ENCODE measurements around the gene GRB10. TPM values are rescaled to one million over a fixed set of nuclear protein-coding genes. Genes with fewer than 3 reads are reported as not detected.

The GRB10 gene
- total and polyA plus RNA-seq, 11 donors, result 14.7 to 38.2 (median 28.0) TPM

GRCh38 chr7:50598460-50599343 lies 184.0 kb downstream of the GRB10 start:
- 87 to 92% (median 89%) methylated on average over 18 of the region's 18 CpGs for WGBS, 4 donors
- peak in 1 of 4 donors; percentile 33 for ATAC-seq

GRCh38 chr7:50596484-50596883 lies 186.2 kb downstream of the GRB10 start:
- ATAC-seq (no peak), DNase-seq (no peak)
- TF ChIP-seq POLR2A (IDR thresholded peaks at IDR 0.05), result no peak
- no peak for TF ChIP-seq CTCF (IDR thresholded peaks at IDR 0.05)
- WGBS, 4 donors, result 91 to 92% (median 91%) methylated on average over 4 of the region's 4 CpGs
- Histone ChIP-seq H3K4me1 (no peaks in the 10 kb centered on the region), H3K27ac (no peak overlapping the region), H3K36me3 (peaks cover 0 to 94% (median 64%) of the 10 kb centered on the region in 9 donors), H3K27me3 (no peaks in the 10 kb centered on the region), H3K9me3 (no peaks in the 10 kb centered on the region), H3K4me3 (no peak overlapping the region)
- intact Hi-C loops (cut with DNase I), result loop anchor here in 5 of 10 donors (5.0 to 10.0 kb wide), 3 partner anchors 122 to 468 kb away; no protein-coding TSS in a partner anchor

More at GRCh38 chr7:50598460-50599343, 184.0 kb downstream of the GRB10 start:
- TF ChIP-seq CTCF (IDR thresholded peaks at IDR 0.05), result no peak
- TF ChIP-seq POLR2A (IDR thresholded peaks at IDR 0.05), result no peak
- Histone ChIP-seq H3K4me3 (no peak overlapping the region), H3K27me3 (no peaks in the 10 kb centered on the region), H3K9me3 (no peaks in the 10 kb centered on the region), H3K4me1 (no peaks in the 10 kb centered on the region), H3K27ac (no peak overlapping the region), H3K36me3 (peaks cover 0 to 92% (median 54%) of the 10 kb centered on the region in 9 donors)
- DNase-seq, result no peak
- intact Hi-C loops (cut with DNase I), result loop anchor here in 5 of 10 donors (5.0 to 10.0 kb wide), 3 partner anchors 124 to 466 kb away; no protein-coding TSS in a partner anchor

DNA sequence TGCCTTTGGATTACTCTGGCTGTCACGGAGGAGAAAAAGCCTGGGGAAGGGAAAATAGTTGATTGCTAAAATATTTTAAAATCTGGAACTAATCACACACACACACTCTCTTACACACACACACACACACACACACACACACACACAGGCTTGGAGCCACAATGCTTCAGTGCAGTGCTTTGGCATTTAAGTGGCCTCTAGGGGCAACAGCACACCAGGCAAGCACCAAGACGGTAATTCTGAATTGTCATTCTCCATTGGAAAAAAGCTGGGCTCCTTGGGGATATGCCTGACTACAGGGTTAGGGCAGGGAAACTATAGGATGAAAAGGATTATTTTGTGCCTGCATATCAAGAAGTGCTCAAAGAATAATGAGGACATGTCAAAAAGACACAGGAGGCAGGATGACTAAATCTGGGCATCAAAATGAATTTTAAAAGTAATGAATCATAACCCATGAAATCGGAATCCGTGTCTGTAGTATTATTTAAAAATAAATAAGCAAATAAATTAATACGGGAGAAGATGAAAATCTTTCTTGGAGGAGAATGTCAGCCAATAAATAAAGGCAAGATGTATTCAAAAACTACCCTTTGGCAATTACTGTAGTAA lies 187.1 kb downstream of the GRB10 start:
- 70 to 75% (median 72%) methylated on average over 5 of the region's 5 CpGs for WGBS, 4 donors
- ATAC-seq (peak in 3 of 4 donors; percentile 49 to 79 (median 60)), DNase-seq (no peak)
- Histone ChIP-seq H3K27me3 (no peaks in the 10 kb centered on the region), H3K36me3 (peaks cover 0 to 91% (median 68%) of the 10 kb centered on the region in 9 donors), H3K4me1 (no peaks in the 10 kb centered on the region), H3K4me3 (no peak overlapping the region), H3K9me3 (no peaks in the 10 kb centered on the region), H3K27ac (no peak overlapping the region)
- no peak for TF ChIP-seq POLR2A (IDR thresholded peaks at IDR 0.05)
- TF ChIP-seq CTCF (IDR thresholded peaks at IDR 0.05), result peak in 8 of 12 donors; percentile 16 to 51 (median 36)
- intact Hi-C loops (cut with DNase I), result loop anchor here in 5 of 10 donors (5.0 to 10.0 kb wide), 3 partner anchors 121 to 469 kb away; no protein-coding TSS in a partner anchor
